PFSK-1 (cell line): ENCODE results near the gene CACNA1S.

Experiments used
- FOXP2 ChIP-seq: optimal IDR thresholded peaks from 2 replicates; pipeline ENCODE3; 2011; ENCODE audit warnings: borderline replicate concordance, control low read depth, inconsistent platforms; ENCODE audit not compliant: insufficient read depth; ENCODE audit errors: extremely low read length, extremely low read depth
- POLR2AphosphoS5 ChIP-seq: IDR thresholded peaks from 2 replicates; pipeline ENCODE4 v1.6.1; 2012; ENCODE audit warnings: low read depth, mild to moderate bottlenecking, control low read depth, low read length, moderate library complexity
- SIN3A ChIP-seq: IDR thresholded peaks from 2 replicates; pipeline ENCODE4 v1.6.1; 2012; ENCODE audit warnings: mild to moderate bottlenecking, low read length, moderate library complexity, borderline replicate concordance; ENCODE audit not compliant: insufficient read depth
- TAF1 ChIP-seq: IDR thresholded peaks from 2 replicates; pipeline ENCODE4 v1.6.1; 2012; ENCODE audit warnings: low read length, control low read depth, borderline replicate concordance; ENCODE audit not compliant: insufficient read depth
- TF ChIP-seq, protein P1 (sequence below), 2 experiments: IDR thresholded peaks; 2 replicates each; pipeline versions ENCODE4 v1.6.1 to v1.8.0; 2011 to 2012; ENCODE audit warnings: low read depth in 2 of 2, low read length in 2 of 2, control low read depth in 1 of 2, inconsistent platforms in 1 of 2, mild to moderate bottlenecking in 1 of 2, moderate library complexity in 1 of 2; ENCODE audit not compliant: insufficient read depth in 1 of 2

Gene CACNA1S

DNA sequence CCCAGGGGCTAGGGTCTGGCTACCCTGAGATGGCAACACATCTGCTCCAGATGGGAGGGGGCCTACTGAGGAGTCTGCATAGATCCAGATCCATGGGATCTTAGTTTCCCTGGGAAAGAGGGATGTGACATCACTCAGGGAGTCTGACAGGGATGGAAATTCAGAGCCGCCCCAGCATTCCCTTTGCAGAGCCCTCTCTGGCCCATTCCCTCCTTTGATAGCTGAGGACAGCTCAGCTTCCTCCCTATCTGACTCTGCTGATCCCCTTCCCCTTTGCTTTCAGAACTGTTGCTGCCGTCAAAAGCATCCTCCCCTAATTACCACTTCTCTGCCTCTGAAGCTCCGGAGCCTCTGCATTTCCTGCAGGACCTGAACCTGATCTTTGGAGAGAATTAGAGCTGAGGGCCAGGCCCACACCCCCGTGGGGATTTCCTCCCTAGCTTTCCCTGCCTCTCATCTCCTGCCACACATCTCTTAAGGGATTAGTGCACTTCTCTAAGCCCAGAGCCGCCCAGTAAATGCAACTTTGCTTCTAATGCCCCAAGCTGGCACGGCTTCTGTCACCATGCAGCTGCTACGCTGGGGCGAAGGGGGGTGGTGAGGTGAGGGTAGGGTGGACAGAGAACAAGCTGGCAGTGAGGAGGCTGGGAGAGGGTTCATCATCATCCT is 24.3 kb upstream of the CACNA1S start:
- no peak for TF ChIP-seq SIN3A
- no peak for TF ChIP-seq FOXP2
- TF ChIP-seq POLR2AphosphoS5 = no peak
- TF ChIP-seq TAF1 = no peak
- TF ChIP-seq, protein P1, sequence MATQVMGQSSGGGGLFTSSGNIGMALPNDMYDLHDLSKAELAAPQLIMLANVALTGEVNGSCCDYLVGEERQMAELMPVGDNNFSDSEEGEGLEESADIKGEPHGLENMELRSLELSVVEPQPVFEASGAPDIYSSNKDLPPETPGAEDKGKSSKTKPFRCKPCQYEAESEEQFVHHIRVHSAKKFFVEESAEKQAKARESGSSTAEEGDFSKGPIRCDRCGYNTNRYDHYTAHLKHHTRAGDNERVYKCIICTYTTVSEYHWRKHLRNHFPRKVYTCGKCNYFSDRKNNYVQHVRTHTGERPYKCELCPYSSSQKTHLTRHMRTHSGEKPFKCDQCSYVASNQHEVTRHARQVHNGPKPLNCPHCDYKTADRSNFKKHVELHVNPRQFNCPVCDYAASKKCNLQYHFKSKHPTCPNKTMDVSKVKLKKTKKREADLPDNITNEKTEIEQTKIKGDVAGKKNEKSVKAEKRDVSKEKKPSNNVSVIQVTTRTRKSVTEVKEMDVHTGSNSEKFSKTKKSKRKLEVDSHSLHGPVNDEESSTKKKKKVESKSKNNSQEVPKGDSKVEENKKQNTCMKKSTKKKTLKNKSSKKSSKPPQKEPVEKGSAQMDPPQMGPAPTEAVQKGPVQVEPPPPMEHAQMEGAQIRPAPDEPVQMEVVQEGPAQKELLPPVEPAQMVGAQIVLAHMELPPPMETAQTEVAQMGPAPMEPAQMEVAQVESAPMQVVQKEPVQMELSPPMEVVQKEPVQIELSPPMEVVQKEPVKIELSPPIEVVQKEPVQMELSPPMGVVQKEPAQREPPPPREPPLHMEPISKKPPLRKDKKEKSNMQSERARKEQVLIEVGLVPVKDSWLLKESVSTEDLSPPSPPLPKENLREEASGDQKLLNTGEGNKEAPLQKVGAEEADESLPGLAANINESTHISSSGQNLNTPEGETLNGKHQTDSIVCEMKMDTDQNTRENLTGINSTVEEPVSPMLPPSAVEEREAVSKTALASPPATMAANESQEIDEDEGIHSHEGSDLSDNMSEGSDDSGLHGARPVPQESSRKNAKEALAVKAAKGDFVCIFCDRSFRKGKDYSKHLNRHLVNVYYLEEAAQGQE (IDR thresholded peaks at IDR 0.05; ENCODE audit: insufficient read depth in 1 of 2, low read depth in 2 of 2, low read length in 2 of 2) = no peak

DNA sequence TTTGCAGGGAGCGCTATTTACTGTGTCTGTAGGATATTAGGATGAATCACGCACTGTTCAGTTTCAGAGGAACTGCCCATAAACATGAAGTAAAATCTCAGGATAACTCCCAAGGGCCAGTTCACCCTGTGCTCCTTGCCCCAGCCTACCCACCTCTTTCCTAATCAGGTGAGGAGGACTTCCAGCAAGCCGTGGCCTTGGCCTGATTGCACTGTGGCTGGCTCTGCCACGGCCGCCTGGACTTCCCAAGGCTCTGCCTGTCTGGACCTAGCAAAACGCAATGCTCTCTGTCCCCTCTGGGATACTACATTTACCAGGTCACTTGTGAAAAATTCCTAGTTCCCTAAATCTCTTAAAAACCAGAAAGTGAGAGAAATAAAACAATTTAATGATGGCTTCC is 22.2 kb upstream of the CACNA1S start:
- TF ChIP-seq SIN3A (no peak), FOXP2 (no peak), POLR2AphosphoS5 (no peak), TAF1 (no peak)
- TF ChIP-seq, protein P1 (IDR thresholded peaks at IDR 0.05; ENCODE audit: insufficient read depth in 1 of 2, low read depth in 2 of 2, low read length in 2 of 2) = no peak

DNA sequence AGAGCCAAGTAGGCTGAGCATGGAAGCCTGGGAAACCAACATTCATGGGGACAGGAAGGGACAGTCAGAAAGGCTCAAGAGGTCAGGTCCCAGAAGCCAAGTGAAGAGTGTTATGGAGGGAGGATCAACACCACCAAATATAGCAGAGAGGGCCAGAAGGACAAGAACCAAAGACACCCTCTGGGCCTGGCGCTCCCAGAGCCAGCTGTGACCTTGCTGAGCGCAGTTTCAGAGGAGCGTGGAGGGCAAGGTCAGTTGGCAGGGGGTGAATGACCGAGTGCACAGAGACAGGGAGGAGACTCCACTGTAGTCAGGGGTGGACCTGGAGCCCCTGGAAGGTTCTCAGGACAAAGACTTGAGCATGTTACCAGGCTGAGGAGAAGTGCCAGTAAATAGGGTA is 19.2 kb upstream of the CACNA1S start:
- TF ChIP-seq TAF1 (no peak), FOXP2 (no peak), POLR2AphosphoS5 (no peak), SIN3A (no peak)
- TF ChIP-seq, protein P1 (IDR thresholded peaks at IDR 0.05; ENCODE audit: insufficient read depth in 1 of 2, low read depth in 2 of 2, low read length in 2 of 2) = no peak

DNA sequence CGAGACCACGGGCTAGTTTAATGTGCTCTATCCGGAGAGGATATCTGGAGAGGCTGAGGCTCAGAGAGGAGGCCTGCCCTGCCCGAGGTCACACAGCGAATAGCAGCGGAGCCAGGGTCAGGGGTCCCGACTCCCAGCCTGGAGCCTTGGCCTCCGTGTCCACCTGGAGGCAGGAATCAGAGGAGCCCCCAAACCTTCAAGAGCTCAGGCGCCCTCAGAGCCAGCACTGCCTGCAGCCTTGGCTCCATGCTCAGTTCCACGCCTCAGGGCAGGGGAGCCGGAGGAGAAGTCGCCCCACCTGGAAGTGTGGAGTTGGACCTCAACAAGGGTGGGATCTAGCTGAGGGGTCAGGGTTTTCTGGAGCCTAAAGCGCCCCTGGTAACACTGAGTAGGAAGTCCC is 16.7 kb upstream of the CACNA1S start:
- TF ChIP-seq, protein P1 (IDR thresholded peaks at IDR 0.05; ENCODE audit: insufficient read depth in 1 of 2, low read depth in 2 of 2, low read length in 2 of 2) = no peak
- TF ChIP-seq FOXP2 = no peak
- TF ChIP-seq SIN3A = no peak
- TF ChIP-seq POLR2AphosphoS5 = no peak
- no peak for TF ChIP-seq TAF1

DNA sequence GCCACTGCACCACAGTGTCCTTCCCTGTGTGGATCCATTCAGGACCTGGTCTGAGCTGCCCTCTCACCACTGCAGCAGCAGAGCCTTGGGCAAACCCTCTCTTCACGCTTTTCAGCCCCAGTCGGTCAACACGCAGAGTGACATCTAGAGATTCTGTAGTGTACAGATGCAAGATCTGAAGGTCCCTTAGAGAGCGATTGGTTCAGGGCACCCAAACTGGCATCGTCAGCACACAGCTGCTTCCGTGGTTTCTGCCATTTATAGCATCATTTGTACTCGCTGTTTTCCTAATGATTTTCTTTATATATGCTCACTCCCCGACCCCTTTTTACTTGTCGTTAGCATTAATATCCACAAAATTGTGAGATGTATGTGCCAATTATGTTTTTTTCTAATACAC is 16.2 kb upstream of the CACNA1S start:
- TF ChIP-seq POLR2AphosphoS5 (no peak), SIN3A (no peak), TAF1 (no peak), FOXP2 (no peak)
- TF ChIP-seq, protein P1 (IDR thresholded peaks at IDR 0.05; ENCODE audit: insufficient read depth in 1 of 2, low read depth in 2 of 2, low read length in 2 of 2) = no peak
